GM19452 (cell line): ENCODE results near the gene COL11A1.
"Not testable (repeated sequence)": the region's sequence is repeated elsewhere in the genome, so short reads cannot be mapped to it uniquely, and the experiment has no call there.

Source experiments
- ATAC-seq: cut with Tn5 transposase; IDR thresholded peaks from one replicate; pipeline ENCODE4 v1.9.1; 2021; ENCODE audit not compliant: unreplicated experiment

The COL11A1 gene

GRCh38 chr1:102838016-102838415, 270.3 kb downstream of the COL11A1 start:
- no peak for ATAC-seq

GRCh38 chr1:102837551-102837950, 270.8 kb downstream of the COL11A1 start:
- ATAC-seq, result no peak

GRCh38 chr1:102836991-102837390, 271.3 kb downstream of the COL11A1 start:
- ATAC-seq, result no peak

- no peak for ATAC-seq
Measured at GRCh38 chr1:102834688-102835320, 273.5 kb downstream of the COL11A1 start.

- ATAC-seq, result no peak
Measured at GRCh38 chr1:102833151-102833550, 275.2 kb downstream of the COL11A1 start.

GRCh38 chr1:102826706-102827105, 281.6 kb downstream of the COL11A1 start:
- not testable (repeated sequence) for ATAC-seq
